Activated CD4-positive, alpha-beta T cell treated with anti-CD3 and anti-CD28 coated beads for 36 hours (primary cell): Measurements from ENCODE around the gene GLT6D1. TPM values are rescaled to one million over a fixed set of nuclear protein-coding genes. Genes with fewer than 3 reads are reported as not detected.

Experiments used
- ATAC-seq: fragments of 200-7000 bp; cut with Tn5 transposase; one replicate; pipeline ENCODE4 v1.10.0; 2021; ENCODE audit warnings: mild to moderate bottlenecking, moderate library complexity
- CTCF ChIA-PET: fragments of 350-600 bp; sonication (Branson Sonifier 250); formaldehyde crosslinking; loops from one replicate; lab custom pipeline; 2021; ENCODE audit warnings: antibody characterized with exemption; lab: Charles Lee
- POLR2A ChIA-PET: fragments of 350-600 bp; sonication (Branson Sonifier 250); formaldehyde crosslinking; loops from one replicate; lab custom pipeline; 2021; ENCODE audit warnings: antibody characterized with exemption, inconsistent platforms; lab: Charles Lee
- DNase-seq: peaks from one replicate; pipeline ENCODE4 v3.0.0-alpha.2; 2020
- H3K27ac Mint-ChIP-seq: one replicate; pipeline ENCODE4 v1.8.0; 2021; ENCODE audit warnings: mixed read lengths
- H3K27me3 Mint-ChIP-seq: one replicate; pipeline ENCODE4 v1.8.0; 2021; ENCODE audit warnings: mixed read lengths
- H3K36me3 Mint-ChIP-seq: one replicate; pipeline ENCODE4 v1.8.0; 2021; ENCODE audit warnings: low read depth, mixed read lengths
- H3K4me1 Mint-ChIP-seq: one replicate; pipeline ENCODE4 v1.8.0; 2021; ENCODE audit warnings: mixed read lengths
- H3K4me3 Mint-ChIP-seq: one replicate; pipeline ENCODE4 v1.8.0; 2021; ENCODE audit warnings: mild to moderate bottlenecking, moderate library complexity, mixed read lengths
- H3K9me3 Mint-ChIP-seq: one replicate; pipeline ENCODE4 v1.8.0; 2021; ENCODE audit warnings: low read depth, mixed read lengths
- intact Hi-C, 2 experiments: fragments of 100-400 bp; cut with DNase I in 1 of 2; cut with micrococcal nuclease in 1 of 2; formaldehyde crosslinking; loops; one replicate each; pipeline versions ENCODE4 v1.14.2 to v1.15.1; 2022 to 2024; cut with DNase I, micrococcal nuclease
- total RNA-seq, 2 experiments: library from RNA; stranded (reverse); gene quantifications; one replicate each; pipeline ENCODE4 v1.2.3, GENCODE V29; 2021

GLT6D1 gene
- total RNA-seq, 2 experiments from 2014 or later, result not detected

- Mint-ChIP-seq H3K9me3 (no peaks in the 10 kb centered on the region), H3K4me1 (no peaks in the 10 kb centered on the region), H3K27ac (no peak overlapping the region), H3K4me3 (no peak overlapping the region), H3K27me3 (peaks cover 2% of the 10 kb centered on the region), H3K36me3 (no peaks in the 10 kb centered on the region)
- no peak for DNase-seq
- intact Hi-C loops, result no loop called here
- ATAC-seq, result no peak
- POLR2A ChIA-PET, result no interaction called here
- CTCF ChIA-PET, result no interaction called here
These were observed 24.9 kb upstream of the GLT6D1 start for GRCh38 chr9:135664266-135664665.

DNA sequence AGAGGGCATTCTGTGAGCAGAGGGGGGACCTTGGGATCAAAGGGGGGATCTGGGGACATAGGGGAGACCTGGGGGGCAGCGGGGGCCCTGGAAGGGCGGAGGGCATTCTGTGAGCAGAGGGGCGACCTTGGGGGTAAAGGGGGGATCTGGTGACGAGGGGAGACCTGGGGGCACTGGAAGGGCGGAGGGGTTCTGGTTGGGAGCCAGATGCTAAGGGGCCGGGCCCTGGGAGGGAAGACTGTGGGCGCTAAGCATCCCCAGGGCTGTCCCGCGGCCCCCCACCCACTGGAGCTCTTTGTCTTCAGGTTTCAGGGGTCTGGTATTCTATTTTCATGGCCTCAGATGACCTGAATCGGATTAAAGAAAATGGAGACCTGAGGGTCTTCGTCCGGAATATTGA is 24.5 kb upstream of the GLT6D1 start:
- Mint-ChIP-seq H3K9me3 (no peaks in the 10 kb centered on the region), H3K27me3 (peaks cover 2% of the 10 kb centered on the region), H3K4me1 (no peaks in the 10 kb centered on the region), H3K4me3 (no peak overlapping the region), H3K27ac (no peak overlapping the region), H3K36me3 (no peaks in the 10 kb centered on the region)
- no peak for ATAC-seq
- no peak for DNase-seq
- intact Hi-C loops, result no loop called here
- POLR2A ChIA-PET, result no interaction called here
- CTCF ChIA-PET, result no interaction called here

- DNase-seq (no peak), ATAC-seq (no peak)
- POLR2A ChIA-PET, result no interaction called here
- Mint-ChIP-seq H3K27me3 (peaks cover 2% of the 10 kb centered on the region), H3K4me1 (no peaks in the 10 kb centered on the region), H3K27ac (no peak overlapping the region), H3K36me3 (no peaks in the 10 kb centered on the region), H3K9me3 (no peaks in the 10 kb centered on the region), H3K4me3 (no peak overlapping the region)
- CTCF ChIA-PET, result no interaction called here
- intact Hi-C loops, result no loop called here
These were observed 24.1 kb upstream of the GLT6D1 start for GRCh38 chr9:135663451-135663770.

GRCh38 chr9:135662758-135663450 is 23.6 kb upstream of the GLT6D1 start, which contains the start of gene LCN9:
TSS of gene LCN9 (plus strand) at chr9:135663309. CDS start at chr9:135663322, 13 bp downstream.
- CTCF ChIA-PET, result no interaction called here
- H3K27ac Mint-ChIP-seq, result no peak within 1 kb of the TSS

GRCh38 chr9:135661816-135662560 is 22.6 kb upstream of the GLT6D1 start:
- no peak overlapping the region for H3K4me3 Mint-ChIP-seq
- H3K27ac Mint-ChIP-seq, result no peak overlapping the region

More at GRCh38 chr9:135662758-135663450, 23.6 kb upstream of the GLT6D1 start, which contains the start of gene LCN9:
- Mint-ChIP-seq H3K9me3 (no peaks in the 10 kb centered on the region), H3K4me1 (no peaks in the 10 kb centered on the region), H3K4me3 (no peak within 1 kb of the TSS), H3K27me3 (peaks cover 2% of the 10 kb centered on the region), H3K36me3 (no peaks in the 10 kb centered on the region)
- ATAC-seq (no peak), DNase-seq (no peak)
- POLR2A ChIA-PET, result no interaction called here
- intact Hi-C loops, result no loop called here

GRCh38 chr9:135660407-135660806 is 21.1 kb upstream of the GLT6D1 start:
- Mint-ChIP-seq H3K36me3 (no peaks in the 10 kb centered on the region), H3K27ac (no peak overlapping the region)

More at GRCh38 chr9:135661816-135662560, 22.6 kb upstream of the GLT6D1 start:
- intact Hi-C loops, result no loop called here
- no peak for ATAC-seq
- CTCF ChIA-PET, result no interaction called here
- Mint-ChIP-seq H3K36me3 (no peaks in the 10 kb centered on the region), H3K9me3 (no peaks in the 10 kb centered on the region), H3K4me1 (no peaks in the 10 kb centered on the region), H3K27me3 (peaks cover 2% of the 10 kb centered on the region)
- POLR2A ChIA-PET, result no interaction called here
- DNase-seq, result no peak

DNA sequence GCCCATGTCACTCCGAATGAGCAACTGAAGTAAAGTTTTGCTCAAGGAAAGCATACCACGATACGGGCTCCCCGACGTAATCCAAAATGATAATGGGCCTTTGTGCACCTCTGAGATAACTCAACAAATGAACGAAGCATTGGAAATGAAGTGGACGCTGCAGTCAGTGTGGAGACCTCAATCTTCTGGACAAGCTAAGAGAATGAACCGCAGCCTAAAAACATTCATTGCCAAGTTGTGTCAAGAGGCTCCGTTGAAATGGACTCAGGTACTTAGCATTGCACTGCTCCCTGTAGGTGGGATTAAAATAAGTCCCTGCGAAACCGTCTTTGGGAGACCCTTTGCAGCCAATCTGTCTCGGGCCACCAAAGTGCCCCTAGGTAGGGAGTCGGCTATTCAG is 19.9 kb upstream of the GLT6D1 start:
- no peaks in the 10 kb centered on the region for H3K4me1 Mint-ChIP-seq
- POLR2A ChIA-PET, result no interaction called here
- H3K27me3 Mint-ChIP-seq, result peaks cover 2% of the 10 kb centered on the region
- ATAC-seq (no peak), DNase-seq (no peak)
- H3K4me3 Mint-ChIP-seq, result no peak overlapping the region
- no peaks in the 10 kb centered on the region for H3K9me3 Mint-ChIP-seq
- CTCF ChIA-PET, result no interaction called here
- H3K27ac Mint-ChIP-seq, result no peak overlapping the region
- intact Hi-C loops, result no loop called here
- H3K36me3 Mint-ChIP-seq, result no peaks in the 10 kb centered on the region

More at GRCh38 chr9:135660407-135660806, 21.1 kb upstream of the GLT6D1 start:
- DNase-seq (no peak), ATAC-seq (no peak)
- POLR2A ChIA-PET, result no interaction called here
- Mint-ChIP-seq H3K4me1 (no peaks in the 10 kb centered on the region), H3K27me3 (peaks cover 2% of the 10 kb centered on the region), H3K4me3 (no peak overlapping the region), H3K9me3 (no peaks in the 10 kb centered on the region)
- CTCF ChIA-PET, result no interaction called here
- intact Hi-C loops, result no loop called here

GRCh38 chr9:135657416-135657815 is 18.1 kb upstream of the GLT6D1 start:
- ATAC-seq, result no peak
- H3K9me3 Mint-ChIP-seq, result no peaks in the 10 kb centered on the region
- no peak overlapping the region for H3K27ac Mint-ChIP-seq
- H3K36me3 Mint-ChIP-seq, result no peaks in the 10 kb centered on the region
- no peak overlapping the region for H3K4me3 Mint-ChIP-seq
- no peak for DNase-seq
- H3K4me1 Mint-ChIP-seq, result no peaks in the 10 kb centered on the region
- intact Hi-C loops, result no loop called here
- POLR2A ChIA-PET, result no interaction called here
- H3K27me3 Mint-ChIP-seq, result peaks cover 4% of the 10 kb centered on the region
- CTCF ChIA-PET, result no interaction called here

- peaks cover 8% of the 10 kb centered on the region for H3K27me3 Mint-ChIP-seq
- DNase-seq (no peak), ATAC-seq (no peak)
- no peaks in the 10 kb centered on the region for H3K4me1 Mint-ChIP-seq
- no peaks in the 10 kb centered on the region for H3K36me3 Mint-ChIP-seq
- CTCF ChIA-PET, result no interaction called here
- intact Hi-C loops, result no loop called here
- no peak overlapping the region for H3K27ac Mint-ChIP-seq
- no peak overlapping the region for H3K4me3 Mint-ChIP-seq
- POLR2A ChIA-PET, result no interaction called here
- peaks cover 4% of the 10 kb centered on the region for H3K9me3 Mint-ChIP-seq
These were observed 16.0 kb upstream of the GLT6D1 start for GRCh38 chr9:135655317-135655716.

DNA sequence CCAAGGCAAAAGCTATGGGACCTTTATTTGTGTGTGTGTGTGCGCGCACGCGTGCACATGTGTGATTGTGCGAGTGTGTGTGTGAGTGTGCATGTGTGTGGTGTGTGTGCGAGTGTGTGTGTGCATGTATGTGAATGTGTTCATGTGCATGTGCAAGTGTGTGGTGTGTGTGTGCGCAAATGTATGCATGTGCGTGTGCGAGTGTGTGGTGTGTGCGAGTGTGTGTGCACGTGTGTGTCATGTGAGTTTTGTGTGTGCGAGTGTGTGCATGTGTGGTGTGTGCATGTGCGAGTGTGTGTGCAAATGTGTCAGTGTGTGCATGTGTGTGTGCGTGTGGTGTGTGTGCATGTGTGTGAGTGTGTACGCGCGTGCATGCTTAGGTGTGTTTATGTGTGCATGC is 11.1 kb upstream of the GLT6D1 start:
- peaks cover 30% of the 10 kb centered on the region for H3K9me3 Mint-ChIP-seq
- no peaks in the 10 kb centered on the region for H3K4me1 Mint-ChIP-seq
- CTCF ChIA-PET, result interaction anchor here (0.6 kb wide), 1 partner anchor 463 kb away, joined by 5 read pairs; no protein-coding TSS in a partner anchor
- POLR2A ChIA-PET, result no interaction called here
- DNase-seq (no peak), ATAC-seq (no peak)
- H3K4me3 Mint-ChIP-seq, result no peak overlapping the region
- peaks cover 8% of the 10 kb centered on the region for H3K27me3 Mint-ChIP-seq
- H3K27ac Mint-ChIP-seq, result no peak overlapping the region
- intact Hi-C loops, result no loop called here
- peaks cover 2% of the 10 kb centered on the region for H3K36me3 Mint-ChIP-seq

DNA sequence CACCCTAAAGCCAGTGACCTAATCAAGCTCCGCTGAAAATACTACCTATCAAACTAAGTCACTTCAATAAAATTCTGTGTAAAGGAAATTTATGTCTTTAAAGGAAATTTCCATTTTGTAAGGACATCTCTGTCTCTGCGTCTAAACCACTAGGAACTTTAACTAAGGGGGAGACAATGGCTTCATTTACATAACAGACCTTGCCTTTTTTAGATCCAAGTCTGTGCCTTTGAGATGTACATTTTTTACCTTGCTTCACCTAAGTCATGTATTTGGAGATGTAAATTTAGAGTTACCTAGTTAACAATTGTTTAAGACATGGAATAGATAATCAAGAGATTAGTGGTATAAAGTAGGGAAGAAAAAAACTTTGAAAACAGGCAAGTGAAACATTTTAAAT is 10.2 kb upstream of the GLT6D1 start:
- Mint-ChIP-seq H3K4me1 (no peaks in the 10 kb centered on the region), H3K9me3 (peaks cover 39% of the 10 kb centered on the region), H3K27ac (no peak overlapping the region), H3K36me3 (peaks cover 2% of the 10 kb centered on the region), H3K4me3 (no peak overlapping the region), H3K27me3 (peaks cover 8% of the 10 kb centered on the region)
- ATAC-seq, result no peak
- ChIA-PET POLR2A (no interaction called here), CTCF (no interaction called here)
- intact Hi-C loops, result no loop called here
- DNase-seq, result no peak
